Measurements from ENCODE around the gene VSIG2. TPM values are rescaled to one million over a fixed set of nuclear protein-coding genes. Genes with fewer than 3 reads are reported as not detected.

VSIG2 gene
- total and polyA plus RNA-seq, 8 donors = 0.18 to 4.5 (median 1.2) TPM

- TF ChIP-seq CTCF (IDR thresholded peaks at IDR 0.05) = peak in 2 of 4 donors; percentile 10 to 23
- intact Hi-C loops (cut with DNase I) = loop anchor here in 1 of 3 donors (10.0 kb wide), 1 partner anchor 71 kb away; the partner anchor contains the start of genes SIAE and SPA17
- Histone ChIP-seq H3K4me1 (no peaks in the 10 kb centered on the region), H3K36me3 (no peaks in the 10 kb centered on the region), H3K4me3 (peak overlapping the region; percentile 24 to 62 (median 42)), H3K27me3 (peaks cover 0 to 7% (median 0%) of the 10 kb centered on the region in 4 donors), H3K9me3 (no peaks in the 10 kb centered on the region), H3K27ac (peak overlapping the region; percentile 15 to 82 (median 50))
- FAIRE-seq = no peak
- 5 to 6% methylated on average over 36 to 41 of the region's 41 CpGs for WGBS, 2 donors
- peak in 5 of 6 donors; percentile 17 to 76 (median 49) for DNase-seq
- ATAC-seq = peak; percentile 38 to 62 (median 58)
Measured at GRCh38 chr11:124745835-124746620, 6.0 kb downstream of the VSIG2 start.

- FAIRE-seq (no peak), DNase-seq (peak in 2 of 6 donors; percentile 23 to 56), ATAC-seq (peak in 1 of 4 donors; percentile 3)
- Histone ChIP-seq H3K9me3 (no peaks in the 10 kb centered on the region), H3K36me3 (no peaks in the 10 kb centered on the region), H3K27ac (no peak overlapping the region), H3K27me3 (peaks cover 0 to 9% (median 0%) of the 10 kb centered on the region in 4 donors), H3K4me3 (peak overlapping the region in 2 of 4 donors; percentile 53 to 62), H3K4me1 (peaks cover 0 to 5% (median 0%) of the 10 kb centered on the region in 3 donors)
- intact Hi-C loops (cut with DNase I) = loop anchor here in 1 of 3 donors (10.0 kb wide), 1 partner anchor 71 kb away; the partner anchor contains the start of genes SIAE and SPA17
- no peak for TF ChIP-seq CTCF (IDR thresholded peaks at IDR 0.05)
- 19 to 20% methylated on average over 33 to 44 of the region's 44 CpGs for WGBS, 2 donors
Measured at GRCh38 chr11:124745270-124745834, 6.7 kb downstream of the VSIG2 start.

GRCh38 chr11:124743050-124743449 is 9.0 kb downstream of the VSIG2 start:
- no peak for ATAC-seq
- DNase-seq = no peak
- WGBS, 2 donors = 76 to 78% methylated on average over 6 of the region's 6 CpGs
- FAIRE-seq = no peak
- no peak overlapping the region for H3K4me3 ChIP-seq
- H3K4me1 ChIP-seq = peaks cover 0 to 14% (median 0%) of the 10 kb centered on the region in 3 donors
- peaks cover 0 to 9% (median 0%) of the 10 kb centered on the region in 4 donors for H3K27me3 ChIP-seq
- H3K36me3 ChIP-seq = no peaks in the 10 kb centered on the region
- H3K27ac ChIP-seq = no peak overlapping the region
- no peaks in the 10 kb centered on the region for H3K9me3 ChIP-seq
- TF ChIP-seq CTCF (IDR thresholded peaks at IDR 0.05) = no peak
- intact Hi-C loops (cut with DNase I) = loop anchor here in 1 of 3 donors (10.0 kb wide), 1 partner anchor 68 kb away; the partner anchor contains the start of genes SIAE and SPA17

- intact Hi-C loops (cut with DNase I) = loop anchor here in 1 of 3 donors (10.0 kb wide), 1 partner anchor 68 kb away; the partner anchor contains the start of genes SIAE and SPA17
- H3K27ac ChIP-seq = no peak overlapping the region
- H3K4me1 ChIP-seq = peaks cover 0 to 14% (median 0%) of the 10 kb centered on the region in 3 donors
- no peak for ATAC-seq
- no peak for FAIRE-seq
- TF ChIP-seq CTCF (IDR thresholded peaks at IDR 0.05) = no peak
- no peak for DNase-seq
- H3K36me3 ChIP-seq = no peaks in the 10 kb centered on the region
- H3K9me3 ChIP-seq = no peaks in the 10 kb centered on the region
- 58 to 60% methylated on average over 2 of the region's 2 CpGs for WGBS, 2 donors
- no peak overlapping the region for H3K4me3 ChIP-seq
- peaks cover 0 to 9% (median 0%) of the 10 kb centered on the region in 4 donors for H3K27me3 ChIP-seq
Measured at GRCh38 chr11:124742555-124742954, 9.5 kb downstream of the VSIG2 start.
